H1 (cell line): ENCODE measurements around the gene YWHAB. TPM values are rescaled to one million over a fixed set of nuclear protein-coding genes. Genes with fewer than 3 reads are reported as not detected.

Experiments
- ASH2L ChIP-seq: fragments of 200-600, 300-600 bp; sonication (generic); IDR thresholded peaks from one replicate; pipeline ENCODE4 v1.7.1; 2017; ENCODE audit warnings: low read length
- BRCA1 ChIP-seq: IDR thresholded peaks from 2 replicates; pipeline ENCODE4 v1.6.1; 2012; ENCODE audit warnings: low read depth, low read length, improper control_type of control experiment
- CHD1 ChIP-seq: IDR thresholded peaks from 2 replicates; pipeline ENCODE4 v1.6.1; 2012; ENCODE audit warnings: low read depth, low read length, improper control_type of control experiment
- PHF8 ChIP-seq: fragments of 200-600 bp; sonication (generic); conservative IDR thresholded peaks from 2 replicates; pipeline ENCODE4 v1.7.1; 2012; ENCODE audit warnings: low read depth, mild to moderate bottlenecking, inconsistent platforms, low read length, moderate library complexity
- polyA plus RNA-seq, 7 experiments: library from polyadenylated mRNA; depleted of rRNA in 3 of 7; stranded (reverse) in 5 of 7; unstranded in 2 of 7; fragments of >200 nt in 5 of 7; fragments of 200-250 nt in 2 of 7; gene quantifications; 1 replicate in 5 of 7; 2 replicates in 1 of 7; 4 replicates in 1 of 7; pipeline versions ENCODE4 v1.2.1 to v1.2.3, GENCODE V29; 2011 to 2013; ENCODE audit warnings: missing spikeins in 2 of 7, mixed read lengths in 2 of 7
- total RNA-seq: library from RNA; stranded (reverse); fragmentation: NEBNext Ultra II Directional; extraction: Animal tissue kit (Norgen Biotek cat#: 25700); gene quantifications from 2 replicates; pipeline ENCODE4 v1.2.1, GENCODE V29; 2021
- TF ChIP-seq, protein P1 (sequence below), 3 experiments: IDR thresholded peaks; 1 replicate in 2 of 3; 2 replicates in 1 of 3; pipeline versions ENCODE4 v1.5.1 to v1.6.1; 2011; ENCODE audit warnings: low read length in 3 of 3, mild to moderate bottlenecking in 3 of 3, inconsistent platforms in 2 of 3, low read depth in 1 of 3, moderate library complexity in 1 of 3; ENCODE audit not compliant: insufficient read depth in 1 of 3; ENCODE audit errors: control extremely low read depth in 1 of 3
- TF ChIP-seq, protein P2 (sequence below): fragments of 300-600 bp; sonication (generic); IDR thresholded peaks from 2 replicates; pipeline ENCODE4 v1.7.1; 2012; ENCODE audit warnings: low read length, moderate library complexity, mild to moderate bottlenecking, inconsistent platforms; ENCODE audit not compliant: insufficient replicate concordance

YWHAB gene
- total and polyA plus RNA-seq, 2 of the 8 experiments (the other 6 are each of a cell fraction or from before 2014, with no cell fraction given): 72.9 to 256 TPM

DNA sequence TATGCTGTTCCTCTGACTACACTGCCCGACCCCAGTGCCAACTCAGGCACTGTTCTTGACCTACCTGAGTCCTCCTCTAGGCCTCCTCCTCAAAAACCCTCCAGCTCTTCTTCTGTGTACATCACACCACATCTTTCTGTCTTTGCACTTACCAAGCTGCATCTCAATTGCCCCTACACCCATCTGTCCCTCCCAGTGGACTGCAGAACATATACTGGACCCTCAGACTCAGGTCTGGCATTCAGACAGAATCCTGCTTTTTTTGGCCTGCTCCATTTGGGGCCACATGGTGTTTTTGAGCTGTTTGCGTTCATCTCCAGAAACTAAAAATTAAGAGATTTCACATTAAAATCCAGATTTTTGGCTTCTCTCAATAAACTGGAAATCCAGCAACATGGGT is 23.2 kb upstream of the YWHAB start (continued):
- TF ChIP-seq, protein P1, sequence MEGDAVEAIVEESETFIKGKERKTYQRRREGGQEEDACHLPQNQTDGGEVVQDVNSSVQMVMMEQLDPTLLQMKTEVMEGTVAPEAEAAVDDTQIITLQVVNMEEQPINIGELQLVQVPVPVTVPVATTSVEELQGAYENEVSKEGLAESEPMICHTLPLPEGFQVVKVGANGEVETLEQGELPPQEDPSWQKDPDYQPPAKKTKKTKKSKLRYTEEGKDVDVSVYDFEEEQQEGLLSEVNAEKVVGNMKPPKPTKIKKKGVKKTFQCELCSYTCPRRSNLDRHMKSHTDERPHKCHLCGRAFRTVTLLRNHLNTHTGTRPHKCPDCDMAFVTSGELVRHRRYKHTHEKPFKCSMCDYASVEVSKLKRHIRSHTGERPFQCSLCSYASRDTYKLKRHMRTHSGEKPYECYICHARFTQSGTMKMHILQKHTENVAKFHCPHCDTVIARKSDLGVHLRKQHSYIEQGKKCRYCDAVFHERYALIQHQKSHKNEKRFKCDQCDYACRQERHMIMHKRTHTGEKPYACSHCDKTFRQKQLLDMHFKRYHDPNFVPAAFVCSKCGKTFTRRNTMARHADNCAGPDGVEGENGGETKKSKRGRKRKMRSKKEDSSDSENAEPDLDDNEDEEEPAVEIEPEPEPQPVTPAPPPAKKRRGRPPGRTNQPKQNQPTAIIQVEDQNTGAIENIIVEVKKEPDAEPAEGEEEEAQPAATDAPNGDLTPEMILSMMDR (IDR thresholded peaks at IDR 0.05; ENCODE audit: control extremely low read depth in 1 of 3, insufficient read depth in 1 of 3, low read depth in 1 of 3, low read length in 3 of 3): no peak
- TF ChIP-seq PHF8: no peak
- TF ChIP-seq CHD1: no peak
- no peak for TF ChIP-seq BRCA1
- TF ChIP-seq, protein P2, sequence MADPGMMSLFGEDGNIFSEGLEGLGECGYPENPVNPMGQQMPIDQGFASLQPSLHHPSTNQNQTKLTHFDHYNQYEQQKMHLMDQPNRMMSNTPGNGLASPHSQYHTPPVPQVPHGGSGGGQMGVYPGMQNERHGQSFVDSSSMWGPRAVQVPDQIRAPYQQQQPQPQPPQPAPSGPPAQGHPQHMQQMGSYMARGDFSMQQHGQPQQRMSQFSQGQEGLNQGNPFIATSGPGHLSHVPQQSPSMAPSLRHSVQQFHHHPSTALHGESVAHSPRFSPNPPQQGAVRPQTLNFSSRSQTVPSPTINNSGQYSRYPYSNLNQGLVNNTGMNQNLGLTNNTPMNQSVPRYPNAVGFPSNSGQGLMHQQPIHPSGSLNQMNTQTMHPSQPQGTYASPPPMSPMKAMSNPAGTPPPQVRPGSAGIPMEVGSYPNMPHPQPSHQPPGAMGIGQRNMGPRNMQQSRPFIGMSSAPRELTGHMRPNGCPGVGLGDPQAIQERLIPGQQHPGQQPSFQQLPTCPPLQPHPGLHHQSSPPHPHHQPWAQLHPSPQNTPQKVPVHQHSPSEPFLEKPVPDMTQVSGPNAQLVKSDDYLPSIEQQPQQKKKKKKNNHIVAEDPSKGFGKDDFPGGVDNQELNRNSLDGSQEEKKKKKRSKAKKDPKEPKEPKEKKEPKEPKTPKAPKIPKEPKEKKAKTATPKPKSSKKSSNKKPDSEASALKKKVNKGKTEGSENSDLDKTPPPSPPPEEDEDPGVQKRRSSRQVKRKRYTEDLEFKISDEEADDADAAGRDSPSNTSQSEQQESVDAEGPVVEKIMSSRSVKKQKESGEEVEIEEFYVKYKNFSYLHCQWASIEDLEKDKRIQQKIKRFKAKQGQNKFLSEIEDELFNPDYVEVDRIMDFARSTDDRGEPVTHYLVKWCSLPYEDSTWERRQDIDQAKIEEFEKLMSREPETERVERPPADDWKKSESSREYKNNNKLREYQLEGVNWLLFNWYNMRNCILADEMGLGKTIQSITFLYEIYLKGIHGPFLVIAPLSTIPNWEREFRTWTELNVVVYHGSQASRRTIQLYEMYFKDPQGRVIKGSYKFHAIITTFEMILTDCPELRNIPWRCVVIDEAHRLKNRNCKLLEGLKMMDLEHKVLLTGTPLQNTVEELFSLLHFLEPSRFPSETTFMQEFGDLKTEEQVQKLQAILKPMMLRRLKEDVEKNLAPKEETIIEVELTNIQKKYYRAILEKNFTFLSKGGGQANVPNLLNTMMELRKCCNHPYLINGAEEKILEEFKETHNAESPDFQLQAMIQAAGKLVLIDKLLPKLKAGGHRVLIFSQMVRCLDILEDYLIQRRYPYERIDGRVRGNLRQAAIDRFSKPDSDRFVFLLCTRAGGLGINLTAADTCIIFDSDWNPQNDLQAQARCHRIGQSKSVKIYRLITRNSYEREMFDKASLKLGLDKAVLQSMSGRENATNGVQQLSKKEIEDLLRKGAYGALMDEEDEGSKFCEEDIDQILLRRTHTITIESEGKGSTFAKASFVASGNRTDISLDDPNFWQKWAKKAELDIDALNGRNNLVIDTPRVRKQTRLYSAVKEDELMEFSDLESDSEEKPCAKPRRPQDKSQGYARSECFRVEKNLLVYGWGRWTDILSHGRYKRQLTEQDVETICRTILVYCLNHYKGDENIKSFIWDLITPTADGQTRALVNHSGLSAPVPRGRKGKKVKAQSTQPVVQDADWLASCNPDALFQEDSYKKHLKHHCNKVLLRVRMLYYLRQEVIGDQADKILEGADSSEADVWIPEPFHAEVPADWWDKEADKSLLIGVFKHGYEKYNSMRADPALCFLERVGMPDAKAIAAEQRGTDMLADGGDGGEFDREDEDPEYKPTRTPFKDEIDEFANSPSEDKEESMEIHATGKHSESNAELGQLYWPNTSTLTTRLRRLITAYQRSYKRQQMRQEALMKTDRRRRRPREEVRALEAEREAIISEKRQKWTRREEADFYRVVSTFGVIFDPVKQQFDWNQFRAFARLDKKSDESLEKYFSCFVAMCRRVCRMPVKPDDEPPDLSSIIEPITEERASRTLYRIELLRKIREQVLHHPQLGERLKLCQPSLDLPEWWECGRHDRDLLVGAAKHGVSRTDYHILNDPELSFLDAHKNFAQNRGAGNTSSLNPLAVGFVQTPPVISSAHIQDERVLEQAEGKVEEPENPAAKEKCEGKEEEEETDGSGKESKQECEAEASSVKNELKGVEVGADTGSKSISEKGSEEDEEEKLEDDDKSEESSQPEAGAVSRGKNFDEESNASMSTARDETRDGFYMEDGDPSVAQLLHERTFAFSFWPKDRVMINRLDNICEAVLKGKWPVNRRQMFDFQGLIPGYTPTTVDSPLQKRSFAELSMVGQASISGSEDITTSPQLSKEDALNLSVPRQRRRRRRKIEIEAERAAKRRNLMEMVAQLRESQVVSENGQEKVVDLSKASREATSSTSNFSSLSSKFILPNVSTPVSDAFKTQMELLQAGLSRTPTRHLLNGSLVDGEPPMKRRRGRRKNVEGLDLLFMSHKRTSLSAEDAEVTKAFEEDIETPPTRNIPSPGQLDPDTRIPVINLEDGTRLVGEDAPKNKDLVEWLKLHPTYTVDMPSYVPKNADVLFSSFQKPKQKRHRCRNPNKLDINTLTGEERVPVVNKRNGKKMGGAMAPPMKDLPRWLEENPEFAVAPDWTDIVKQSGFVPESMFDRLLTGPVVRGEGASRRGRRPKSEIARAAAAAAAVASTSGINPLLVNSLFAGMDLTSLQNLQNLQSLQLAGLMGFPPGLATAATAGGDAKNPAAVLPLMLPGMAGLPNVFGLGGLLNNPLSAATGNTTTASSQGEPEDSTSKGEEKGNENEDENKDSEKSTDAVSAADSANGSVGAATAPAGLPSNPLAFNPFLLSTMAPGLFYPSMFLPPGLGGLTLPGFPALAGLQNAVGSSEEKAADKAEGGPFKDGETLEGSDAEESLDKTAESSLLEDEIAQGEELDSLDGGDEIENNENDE: no peak
- no peak for TF ChIP-seq ASH2L
- TF ChIP-seq, all 59 proteins: peak for 0
